Activated T-cell treated with anti-CD3 and anti-CD28 coated beads, Interleukin-2, amount 50 U/mL, for 4 hours (primary cell): ENCODE results near the gene BMP2. TPM values are rescaled to one million over a fixed set of nuclear protein-coding genes. Genes with fewer than 3 reads are reported as not detected.

ENCODE experiments used
- ATAC-seq, 2 donors: fragments of 200-7000 bp; cut with Tn5 transposase; one replicate each; pipeline ENCODE4 v1.10.0; 2021
- DNase-seq: peaks from one replicate; pipeline ENCODE4 v3.0.0-alpha.2; 2020
- H3K27me3 Mint-ChIP-seq: one replicate; pipeline ENCODE4 v1.8.0; 2021; ENCODE audit warnings: low read depth, mixed read lengths
- H3K36me3 Mint-ChIP-seq: one replicate; pipeline ENCODE4 v1.8.0; 2022; ENCODE audit warnings: mixed read lengths; ENCODE audit not compliant: insufficient read depth
- H3K4me1 Mint-ChIP-seq: one replicate; pipeline ENCODE4 v1.8.0; 2021; ENCODE audit warnings: low read depth, mixed read lengths
- H3K4me3 Mint-ChIP-seq: one replicate; pipeline ENCODE4 v1.8.0; 2021; ENCODE audit warnings: mild to moderate bottlenecking, moderate library complexity, mixed read lengths
- H3K9me3 Mint-ChIP-seq: one replicate; pipeline ENCODE4 v1.8.0; 2021; ENCODE audit warnings: mixed read lengths
- total RNA-seq, 3 donors: library from RNA; stranded (reverse); gene quantifications; one replicate each; pipeline ENCODE4 v1.2.1, GENCODE V29; 2021

BMP2 gene
- total RNA-seq, 3 donors from 2014 or later: not detected

DNA sequence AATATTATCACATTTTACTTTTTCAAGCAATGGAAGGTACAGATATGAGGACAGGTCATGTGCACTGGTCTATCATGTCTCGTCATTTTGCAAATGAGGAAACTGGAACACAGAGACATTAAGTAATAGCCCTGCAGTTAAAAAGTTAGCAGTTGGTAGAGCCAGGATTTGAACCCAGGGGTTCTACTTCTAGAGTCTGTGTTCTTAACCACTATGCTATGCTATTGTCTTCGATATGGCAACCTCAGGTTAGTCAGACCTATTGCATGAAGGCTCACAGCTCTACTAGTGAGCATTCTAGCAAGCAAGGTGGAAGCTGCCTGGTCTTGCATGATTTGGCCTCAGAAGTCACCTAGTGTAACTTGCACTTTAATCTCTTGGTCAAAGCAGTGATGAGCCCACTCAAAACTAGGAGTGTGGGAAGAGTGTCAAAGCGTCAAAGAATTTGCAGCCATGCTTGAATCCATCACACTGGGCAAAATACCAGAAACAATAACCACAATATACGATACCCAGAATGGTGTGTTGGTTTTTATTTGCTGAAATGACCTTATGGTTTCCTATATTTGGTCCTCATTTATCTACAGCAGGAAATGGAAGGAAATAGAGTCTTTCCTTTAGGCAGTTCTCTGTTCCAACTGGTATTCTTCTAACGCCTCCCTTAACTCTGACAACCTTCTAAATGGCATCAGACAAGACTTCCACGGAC is 20.4 kb upstream of the BMP2 start:
- Mint-ChIP-seq H3K9me3 (no peaks in the 10 kb centered on the region), H3K27me3 (no peaks in the 10 kb centered on the region), H3K36me3 (no peaks in the 10 kb centered on the region), H3K4me1 (no peaks in the 10 kb centered on the region), H3K4me3 (no peak overlapping the region)
- no peak for ATAC-seq
- DNase-seq: no peak

DNA sequence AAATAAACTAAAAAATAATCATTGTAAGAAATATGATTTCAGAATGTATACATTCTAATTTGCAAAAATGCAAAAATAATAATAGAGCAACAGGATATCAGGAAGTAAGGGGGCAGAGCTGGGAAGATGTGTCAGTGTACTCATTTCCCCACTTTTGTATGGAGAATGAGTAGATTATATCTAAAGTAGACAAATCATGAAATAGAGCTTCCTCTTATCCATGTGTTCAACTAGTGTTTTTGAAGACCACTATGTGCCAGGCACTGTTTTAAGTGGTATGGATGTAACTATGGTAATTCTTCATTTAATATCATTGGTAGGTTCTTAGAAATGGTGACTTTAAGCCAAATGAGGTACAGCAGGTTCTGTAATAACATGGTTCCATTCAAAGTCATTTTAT is 17.0 kb upstream of the BMP2 start:
- Mint-ChIP-seq H3K36me3 (no peaks in the 10 kb centered on the region), H3K4me3 (no peak overlapping the region), H3K9me3 (no peaks in the 10 kb centered on the region), H3K4me1 (no peaks in the 10 kb centered on the region), H3K27me3 (no peaks in the 10 kb centered on the region)
- DNase-seq: no peak
- ATAC-seq: no peak

DNA sequence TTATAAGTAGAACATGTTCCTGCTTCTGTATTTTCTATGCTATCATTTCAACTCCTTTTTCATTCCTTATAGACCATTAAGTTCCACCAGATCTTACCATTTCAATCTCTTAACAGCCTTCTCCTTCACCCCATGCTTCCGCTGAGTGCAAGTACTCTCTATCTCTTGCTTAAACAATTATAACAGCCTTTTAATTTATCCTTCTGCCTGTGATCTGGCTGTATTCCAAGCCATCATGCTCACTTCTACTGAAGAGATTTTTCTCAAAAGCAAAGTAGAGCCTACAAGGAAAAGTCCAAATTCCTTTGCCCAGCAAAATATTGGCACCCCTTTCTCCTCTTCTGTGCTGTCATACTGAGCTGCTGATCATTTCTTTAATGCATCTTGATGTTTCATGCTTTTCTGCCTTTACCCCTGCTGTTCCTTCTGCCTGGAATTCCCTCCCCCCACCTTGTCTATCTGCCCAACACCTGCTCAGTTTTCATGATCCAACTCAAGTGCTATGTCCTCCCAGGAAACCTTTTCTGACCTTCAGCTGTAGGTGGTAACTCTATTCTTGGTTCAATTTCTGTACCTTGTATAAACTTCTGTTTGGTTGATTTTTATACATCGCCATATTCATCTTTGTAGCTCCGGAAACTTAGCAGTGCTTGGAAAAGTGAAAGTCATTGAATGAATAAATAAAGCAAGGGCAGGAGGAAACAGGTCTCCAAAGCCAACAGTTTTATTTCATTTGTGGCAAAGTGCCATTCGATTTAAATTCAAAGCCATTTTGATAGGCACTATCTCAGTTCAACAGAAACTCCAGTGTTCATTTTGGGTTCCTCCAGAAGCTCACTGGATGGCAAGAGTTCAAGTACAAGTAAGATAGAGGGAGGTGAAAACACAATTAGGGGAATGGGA is 10.5 kb upstream of the BMP2 start:
- DNase-seq (no peak), ATAC-seq (no peak)
- H3K4me3 Mint-ChIP-seq: no peak overlapping the region
- no peaks in the 10 kb centered on the region for H3K4me1 Mint-ChIP-seq
- no peaks in the 10 kb centered on the region for H3K9me3 Mint-ChIP-seq
- no peaks in the 10 kb centered on the region for H3K36me3 Mint-ChIP-seq
- H3K27me3 Mint-ChIP-seq: no peaks in the 10 kb centered on the region

DNA sequence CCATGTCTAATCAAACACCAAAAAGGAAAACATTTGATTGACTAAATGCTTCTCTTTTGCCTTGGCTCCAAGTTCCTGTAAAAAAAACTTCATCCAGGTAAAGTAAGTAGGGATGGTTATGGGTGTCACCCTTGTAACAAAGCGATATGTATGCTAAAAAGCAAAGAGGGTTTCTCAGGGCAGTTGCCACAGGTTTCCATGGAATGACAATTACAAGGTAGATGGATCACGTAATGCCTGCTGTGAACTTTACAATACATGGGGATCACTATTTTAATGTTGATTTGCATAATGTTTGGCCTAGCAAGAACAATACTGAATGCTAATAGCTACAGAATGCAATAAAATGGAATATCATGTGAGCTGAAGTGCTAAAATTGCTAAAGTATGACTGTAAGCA is 2.9 kb upstream of the BMP2 start:
- DNase-seq (no peak), ATAC-seq (no peak)
- Mint-ChIP-seq H3K36me3 (no peaks in the 10 kb centered on the region), H3K4me3 (no peak overlapping the region), H3K4me1 (peaks cover 6% of the 10 kb centered on the region), H3K9me3 (no peaks in the 10 kb centered on the region), H3K27me3 (peaks cover 27% of the 10 kb centered on the region)

DNA sequence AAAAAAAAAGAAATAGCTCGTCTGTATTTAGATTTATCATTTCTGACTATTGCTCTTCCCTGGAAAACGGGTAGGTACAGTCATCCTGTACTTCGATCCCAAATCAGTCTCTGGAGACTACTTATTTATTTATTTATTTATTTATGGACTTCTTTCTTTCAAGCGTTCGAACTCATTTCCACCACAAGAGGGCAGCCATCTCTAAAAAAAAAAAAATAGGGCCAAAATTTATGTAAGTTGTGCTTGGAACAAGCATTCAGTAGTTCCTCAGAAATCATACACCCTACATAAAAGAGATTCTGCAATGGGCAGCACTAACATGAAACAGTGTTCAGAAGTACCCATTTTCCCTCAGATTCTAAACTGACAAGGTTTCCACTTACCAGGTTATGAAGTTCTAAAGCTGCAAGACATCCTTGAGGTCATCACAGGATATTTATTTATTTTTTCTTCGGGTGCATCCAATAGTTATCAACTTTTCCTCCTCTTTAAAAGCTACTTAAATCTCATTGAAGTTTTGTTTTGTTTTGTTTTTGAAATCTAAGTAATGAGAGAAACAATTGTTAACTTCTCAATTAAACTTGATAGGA is 1.9 kb upstream of the BMP2 start:
- Mint-ChIP-seq H3K4me3 (no peak overlapping the region), H3K9me3 (no peaks in the 10 kb centered on the region), H3K4me1 (peaks cover 6% of the 10 kb centered on the region), H3K27me3 (peaks cover 31% of the 10 kb centered on the region), H3K36me3 (no peaks in the 10 kb centered on the region)
- ATAC-seq (no peak), DNase-seq (no peak)

DNA sequence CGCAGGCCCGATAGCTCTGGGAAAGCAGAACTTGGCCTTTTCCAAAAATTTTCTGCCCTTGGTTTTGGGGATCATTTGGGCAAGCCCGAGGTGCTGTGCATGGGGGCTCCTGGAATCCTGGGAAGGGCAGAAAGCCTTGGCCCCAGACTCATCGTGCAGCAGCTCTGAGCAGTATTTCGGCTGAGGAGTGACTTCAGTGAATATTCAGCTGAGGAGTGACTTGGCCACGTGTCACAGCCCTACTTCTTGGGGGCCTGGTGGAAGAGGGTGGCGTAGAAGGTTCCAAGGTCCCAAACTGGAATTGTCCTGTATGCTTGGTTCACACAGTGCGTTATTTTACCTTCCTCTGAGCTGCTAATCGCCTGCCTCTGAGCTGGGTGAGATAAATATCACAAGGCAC is 1.1 kb upstream of the BMP2 start:
- no peak for DNase-seq
- H3K36me3 Mint-ChIP-seq: no peaks in the 10 kb centered on the region
- H3K9me3 Mint-ChIP-seq: no peaks in the 10 kb centered on the region
- peaks cover 6% of the 10 kb centered on the region for H3K4me1 Mint-ChIP-seq
- no peak for ATAC-seq
- peaks cover 40% of the 10 kb centered on the region for H3K27me3 Mint-ChIP-seq
- no peak overlapping the region for H3K4me3 Mint-ChIP-seq

- H3K36me3 Mint-ChIP-seq: no peaks in the 10 kb centered on the region
- ATAC-seq (no peak), DNase-seq (no peak)
- H3K27me3 Mint-ChIP-seq: peaks cover 44% of the 10 kb centered on the region
- peaks cover 6% of the 10 kb centered on the region for H3K4me1 Mint-ChIP-seq
- H3K4me3 Mint-ChIP-seq: no peak overlapping the region
- no peaks in the 10 kb centered on the region for H3K9me3 Mint-ChIP-seq
These were observed 355 bp upstream of the BMP2 start for GRCh38 chr20:6767126-6767535.

- Mint-ChIP-seq H3K9me3 (no peaks in the 10 kb centered on the region), H3K4me1 (peaks cover 6% of the 10 kb centered on the region), H3K4me3 (no peak overlapping the region), H3K27me3 (peaks cover 48% of the 10 kb centered on the region), H3K36me3 (no peaks in the 10 kb centered on the region)
- no peak for ATAC-seq
- no peak for DNase-seq
These were observed 998 bp downstream of the BMP2 start for GRCh38 chr20:6768228-6769140.

DNA sequence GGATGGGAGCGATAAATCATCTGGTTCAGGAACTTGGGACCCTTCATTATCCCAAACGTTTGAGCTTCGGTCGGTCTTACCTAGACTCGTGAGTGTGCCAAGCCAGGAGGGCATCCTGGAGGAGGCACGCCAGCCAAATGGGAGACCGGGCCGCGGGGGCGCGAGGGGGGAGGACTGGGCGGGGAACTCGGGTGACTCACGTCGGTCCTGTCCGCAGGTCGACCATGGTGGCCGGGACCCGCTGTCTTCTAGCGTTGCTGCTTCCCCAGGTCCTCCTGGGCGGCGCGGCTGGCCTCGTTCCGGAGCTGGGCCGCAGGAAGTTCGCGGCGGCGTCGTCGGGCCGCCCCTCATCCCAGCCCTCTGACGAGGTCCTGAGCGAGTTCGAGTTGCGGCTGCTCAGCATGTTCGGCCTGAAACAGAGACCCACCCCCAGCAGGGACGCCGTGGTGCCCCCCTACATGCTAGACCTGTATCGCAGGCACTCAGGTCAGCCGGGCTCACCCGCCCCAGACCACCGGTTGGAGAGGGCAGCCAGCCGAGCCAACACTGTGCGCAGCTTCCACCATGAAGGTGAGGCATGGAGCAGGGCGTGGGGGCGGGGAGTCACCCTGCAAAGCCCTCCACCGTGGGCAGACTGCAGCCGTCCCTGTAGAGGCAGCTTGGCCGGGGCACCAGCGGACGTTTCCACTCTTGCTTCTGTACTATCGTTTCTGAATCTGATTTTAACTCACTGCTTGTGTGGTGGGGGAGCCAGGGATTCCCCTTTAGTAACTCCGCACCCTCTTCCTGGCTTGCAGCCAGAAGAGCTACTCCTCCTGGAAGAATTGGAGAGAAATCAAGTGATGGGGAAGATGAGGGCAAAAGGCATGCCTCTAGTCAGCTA is 2.7 kb downstream of the BMP2 start:
- H3K4me1 Mint-ChIP-seq: peaks cover 6% of the 10 kb centered on the region
- H3K4me3 Mint-ChIP-seq: no peak overlapping the region
- H3K9me3 Mint-ChIP-seq: no peaks in the 10 kb centered on the region
- ATAC-seq (peak in 1 of 2 donors; percentile 18), DNase-seq (no peak)
- peaks cover 48% of the 10 kb centered on the region for H3K27me3 Mint-ChIP-seq
- no peaks in the 10 kb centered on the region for H3K36me3 Mint-ChIP-seq

DNA sequence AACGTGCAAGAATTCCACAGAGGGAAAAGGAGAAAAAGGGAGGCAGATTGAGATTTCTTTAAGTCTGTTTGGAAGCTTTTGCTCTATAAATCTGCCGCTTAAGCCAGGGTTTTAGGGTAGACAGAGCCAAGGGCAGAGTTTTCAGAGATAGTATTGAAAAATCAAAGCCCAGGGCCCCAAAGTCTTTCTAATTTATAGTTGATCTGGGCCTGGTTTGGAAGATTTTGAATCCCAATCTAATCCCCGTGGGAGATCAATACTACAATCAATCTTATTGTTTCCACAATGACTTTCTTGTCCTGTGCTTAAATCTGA is 3.3 kb downstream of the BMP2 start:
- Mint-ChIP-seq H3K27me3 (peaks cover 46% of the 10 kb centered on the region), H3K4me3 (no peak overlapping the region), H3K36me3 (no peaks in the 10 kb centered on the region), H3K9me3 (no peaks in the 10 kb centered on the region), H3K4me1 (peaks cover 6% of the 10 kb centered on the region)
- DNase-seq: no peak
- ATAC-seq: no peak

DNA sequence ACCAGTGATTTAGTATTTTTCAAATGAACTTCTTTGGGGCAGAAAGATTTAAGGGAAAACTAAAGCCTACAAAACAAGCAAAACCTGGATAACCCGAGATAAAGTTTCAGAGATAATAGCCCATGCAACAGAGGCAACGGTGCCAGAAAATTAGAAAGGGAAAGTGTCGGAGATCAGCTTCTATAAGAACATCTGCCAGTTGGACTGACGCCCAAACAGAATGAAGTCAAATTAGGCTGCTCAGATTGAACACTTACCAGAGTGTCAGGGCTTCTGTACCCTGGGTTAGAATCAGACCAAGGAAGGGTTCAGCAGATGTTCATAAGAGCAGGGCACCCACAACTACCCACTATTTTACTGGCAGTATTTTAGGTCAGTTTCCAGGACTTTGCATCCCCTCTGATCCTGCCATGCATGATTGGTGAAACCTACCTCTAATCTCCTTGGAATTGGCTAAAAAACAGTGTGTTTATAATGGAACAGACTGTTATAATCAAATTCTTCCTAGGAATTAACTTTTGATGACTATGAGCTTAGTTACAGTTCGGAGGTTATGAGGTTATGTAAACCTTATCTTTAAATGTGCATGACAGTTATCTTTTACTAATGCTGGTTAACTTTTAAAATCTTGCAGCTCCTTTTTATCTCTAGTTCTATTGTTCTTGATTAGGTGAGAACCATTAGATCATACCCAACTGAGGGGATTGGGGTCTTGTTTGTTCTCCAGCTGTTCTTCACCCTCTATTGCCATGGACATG is 13.1 kb downstream of the BMP2 start:
- Mint-ChIP-seq H3K36me3 (no peaks in the 10 kb centered on the region), H3K4me3 (no peak overlapping the region), H3K9me3 (peaks cover 3% of the 10 kb centered on the region)

GRCh38 chr20:6783752-6784151 is 16.3 kb downstream of the BMP2 start:
- Mint-ChIP-seq H3K4me3 (no peak overlapping the region), H3K9me3 (no peaks in the 10 kb centered on the region), H3K36me3 (no peaks in the 10 kb centered on the region), H3K27me3 (no peaks in the 10 kb centered on the region), H3K4me1 (no peaks in the 10 kb centered on the region)
- DNase-seq (no peak), ATAC-seq (no peak)

More for the DNA sequence above, 13.1 kb downstream of the BMP2 start:
- ATAC-seq (no peak), DNase-seq (no peak)
- H3K27me3 Mint-ChIP-seq: no peaks in the 10 kb centered on the region
- no peaks in the 10 kb centered on the region for H3K4me1 Mint-ChIP-seq

- no peaks in the 10 kb centered on the region for H3K36me3 Mint-ChIP-seq
- no peaks in the 10 kb centered on the region for H3K27me3 Mint-ChIP-seq
- ATAC-seq (no peak), DNase-seq (no peak)
- no peaks in the 10 kb centered on the region for H3K4me1 Mint-ChIP-seq
- H3K9me3 Mint-ChIP-seq: no peaks in the 10 kb centered on the region
- no peak overlapping the region for H3K4me3 Mint-ChIP-seq
These were observed 16.7 kb downstream of the BMP2 start for GRCh38 chr20:6784210-6784631.
